ENCODE results near the gene CERS2. TPM values are rescaled to one million over a fixed set of nuclear protein-coding genes. Genes with fewer than 3 reads are reported as not detected.
A peak's percentile ranks its signal among the peaks of the same experiment; 100 is the strongest.

CERS2 gene
- total and polyA plus RNA-seq, 2 of the 13 experiments (the other 11 are each of a cell fraction or from before 2014, with no cell fraction given), result 269 to 298 TPM

- no peak for TF ChIP-seq NFAT5 (CRISPR knock-in tag; IDR thresholded peaks at IDR 0.05)
- TF ChIP-seq MAFG (CRISPR knock-in tag; IDR thresholded peaks at IDR 0.05), result no peak
- no peak for TF ChIP-seq MTA1 (CRISPR knock-in tag; IDR thresholded peaks at IDR 0.05; ENCODE audit: borderline replicate concordance)
- TF ChIP-seq, protein P1, sequence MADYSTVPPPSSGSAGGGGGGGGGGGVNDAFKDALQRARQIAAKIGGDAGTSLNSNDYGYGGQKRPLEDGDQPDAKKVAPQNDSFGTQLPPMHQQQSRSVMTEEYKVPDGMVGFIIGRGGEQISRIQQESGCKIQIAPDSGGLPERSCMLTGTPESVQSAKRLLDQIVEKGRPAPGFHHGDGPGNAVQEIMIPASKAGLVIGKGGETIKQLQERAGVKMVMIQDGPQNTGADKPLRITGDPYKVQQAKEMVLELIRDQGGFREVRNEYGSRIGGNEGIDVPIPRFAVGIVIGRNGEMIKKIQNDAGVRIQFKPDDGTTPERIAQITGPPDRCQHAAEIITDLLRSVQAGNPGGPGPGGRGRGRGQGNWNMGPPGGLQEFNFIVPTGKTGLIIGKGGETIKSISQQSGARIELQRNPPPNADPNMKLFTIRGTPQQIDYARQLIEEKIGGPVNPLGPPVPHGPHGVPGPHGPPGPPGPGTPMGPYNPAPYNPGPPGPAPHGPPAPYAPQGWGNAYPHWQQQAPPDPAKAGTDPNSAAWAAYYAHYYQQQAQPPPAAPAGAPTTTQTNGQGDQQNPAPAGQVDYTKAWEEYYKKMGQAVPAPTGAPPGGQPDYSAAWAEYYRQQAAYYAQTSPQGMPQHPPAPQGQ (CRISPR knock-in tag; IDR thresholded peaks at IDR 0.05; ENCODE audit: borderline replicate concordance), result no peak
- no peak for TF ChIP-seq SIX1 (CRISPR knock-in tag; IDR thresholded peaks at IDR 0.05; ENCODE audit: borderline replicate concordance)
- no peak for TF ChIP-seq CBX2 (IDR thresholded peaks at IDR 0.05; ENCODE audit: low read depth, low read length)
- no peak for TF ChIP-seq CBX2 (CRISPR knock-in tag; IDR thresholded peaks at IDR 0.05; ENCODE audit: low read depth)
- no peak for TF ChIP-seq E2F1 (CRISPR knock-in tag; IDR thresholded peaks at IDR 0.05)
- TF ChIP-seq, protein P2, sequence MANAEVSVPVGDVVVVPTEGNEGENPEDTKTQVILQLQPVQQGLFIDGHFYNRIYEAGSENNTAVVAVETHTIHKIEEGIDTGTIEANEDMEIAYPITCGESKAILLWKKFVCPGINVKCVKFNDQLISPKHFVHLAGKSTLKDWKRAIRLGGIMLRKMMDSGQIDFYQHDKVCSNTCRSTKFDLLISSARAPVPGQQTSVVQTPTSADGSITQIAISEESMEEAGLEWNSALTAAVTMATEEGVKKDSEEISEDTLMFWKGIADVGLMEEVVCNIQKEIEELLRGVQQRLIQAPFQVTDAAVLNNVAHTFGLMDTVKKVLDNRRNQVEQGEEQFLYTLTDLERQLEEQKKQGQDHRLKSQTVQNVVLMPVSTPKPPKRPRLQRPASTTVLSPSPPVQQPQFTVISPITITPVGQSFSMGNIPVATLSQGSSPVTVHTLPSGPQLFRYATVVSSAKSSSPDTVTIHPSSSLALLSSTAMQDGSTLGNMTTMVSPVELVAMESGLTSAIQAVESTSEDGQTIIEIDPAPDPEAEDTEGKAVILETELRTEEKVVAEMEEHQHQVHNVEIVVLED (CRISPR knock-in tag; IDR thresholded peaks at IDR 0.05; ENCODE audit: borderline replicate concordance), result no peak; the same call in 1 of the 2 replicates
- no peak for TF ChIP-seq TBP (CRISPR knock-in tag; IDR thresholded peaks at IDR 0.05)
- no peak for TF ChIP-seq TFDP1 (CRISPR knock-in tag; IDR thresholded peaks at IDR 0.05; ENCODE audit: borderline replicate concordance)
- peak; percentile 57 for TF ChIP-seq HDAC2 (CRISPR knock-in tag; IDR thresholded peaks at IDR 0.05)
- no peak for TF ChIP-seq ZNF713 (CRISPR knock-in tag; IDR thresholded peaks at IDR 0.05)
- no peak for TF ChIP-seq ZNF781 (CRISPR knock-in tag; IDR thresholded peaks at IDR 0.05; ENCODE audit: borderline replicate concordance, not compliant biosample characterization)
- TF ChIP-seq ELF3 (CRISPR knock-in tag; IDR thresholded peaks at IDR 0.05), result peak; percentile 63; the same call in 1 of the 2 replicates
- TF ChIP-seq RFXANK (CRISPR knock-in tag; IDR thresholded peaks at IDR 0.05), result no peak
- TF ChIP-seq ZMAT3 (CRISPR knock-in tag; conservative IDR thresholded peaks at IDR 0.05), result no peak
- peak; percentile 71 for TF ChIP-seq STAG1 (CRISPR knock-in tag; IDR thresholded peaks at IDR 0.05)
Observed at GRCh38 chr1:150979092-150980056, 4.7 kb upstream of the CERS2 start (continued).
